Renal cortical epithelial cell (primary cell): ENCODE results near the gene TMIGD2. TPM values are rescaled to one million over a fixed set of nuclear protein-coding genes. Genes with fewer than 3 reads are reported as not detected.
"Not testable (repeated sequence)": the region's sequence is repeated elsewhere in the genome, so short reads cannot be mapped to it uniquely, and the experiment has no call there.

ENCODE experiments used
- DNase-seq: peaks from one replicate; pipeline ENCODE4 v3.0.0-alpha.2; 2011; ENCODE audit warnings: low read depth
- total RNA-seq: library from RNA; depleted of rRNA; stranded (reverse); fragments of >200 nt; gene quantifications from 2 replicates; pipeline ENCODE4 v1.2.3, GENCODE V29; 2014

The TMIGD2 gene
- total RNA-seq, 1 donor from 2014 or later, result not detected

- DNase-seq, result no peak
These were observed 4.0 kb downstream of the TMIGD2 start for GRCh38 chr19:4297901-4298809.

GRCh38 chr19:4295972-4296771, 6.0 kb downstream of the TMIGD2 start:
- DNase-seq, result no peak

GRCh38 chr19:4294389-4294788, 7.8 kb downstream of the TMIGD2 start:
- no peak for DNase-seq

GRCh38 chr19:4292515-4292914, 9.7 kb downstream of the TMIGD2 start:
- no peak for DNase-seq

- no peak for DNase-seq
These were observed 10.9 kb downstream of the TMIGD2 start for GRCh38 chr19:4291184-4291732.

- no peak for DNase-seq
These were observed 14.0 kb downstream of the TMIGD2 start for GRCh38 chr19:4288091-4288777.

- DNase-seq, result not testable (repeated sequence)
These were observed 16.0 kb downstream of the TMIGD2 start for GRCh38 chr19:4286141-4286540.

- DNase-seq, result no peak
These were observed 17.2 kb downstream of the TMIGD2 start for GRCh38 chr19:4284974-4285373.

GRCh38 chr19:4284176-4284958, 17.8 kb downstream of the TMIGD2 start:
- no peak for DNase-seq

- no peak for DNase-seq
These were observed 22.4 kb downstream of the TMIGD2 start for GRCh38 chr19:4279530-4280422.

- no peak for DNase-seq
These were observed 23.0 kb downstream of the TMIGD2 start for GRCh38 chr19:4279267-4279529.

GRCh38 chr19:4278419-4279266, 23.5 kb downstream of the TMIGD2 start, which contains the start of gene SHD:
TSS of gene SHD (plus strand) at chr19:4279266. CDS start at chr19:4280064, 798 bp downstream.
- no peak for DNase-seq

GRCh38 chr19:4278010-4278409, 24.2 kb downstream of the TMIGD2 start:
- DNase-seq, result no peak

GRCh38 chr19:4277191-4277696, 24.9 kb downstream of the TMIGD2 start:
- DNase-seq, result no peak

- DNase-seq, result not testable (repeated sequence)
These were observed 27.9 kb downstream of the TMIGD2 start for GRCh38 chr19:4274321-4274686.

GRCh38 chr19:4272894-4273293, 29.3 kb downstream of the TMIGD2 start:
- DNase-seq, result no peak

GRCh38 chr19:4268816-4269430, 33.3 kb downstream of the TMIGD2 start:
- no peak for DNase-seq
